ENCODE results near the gene SCAP. TPM values are rescaled to one million over a fixed set of nuclear protein-coding genes. Genes with fewer than 3 reads are reported as not detected.

The SCAP gene
- total and polyA plus RNA-seq, 2 experiments from 2014 or later: 35.5 to 141 TPM

DNA sequence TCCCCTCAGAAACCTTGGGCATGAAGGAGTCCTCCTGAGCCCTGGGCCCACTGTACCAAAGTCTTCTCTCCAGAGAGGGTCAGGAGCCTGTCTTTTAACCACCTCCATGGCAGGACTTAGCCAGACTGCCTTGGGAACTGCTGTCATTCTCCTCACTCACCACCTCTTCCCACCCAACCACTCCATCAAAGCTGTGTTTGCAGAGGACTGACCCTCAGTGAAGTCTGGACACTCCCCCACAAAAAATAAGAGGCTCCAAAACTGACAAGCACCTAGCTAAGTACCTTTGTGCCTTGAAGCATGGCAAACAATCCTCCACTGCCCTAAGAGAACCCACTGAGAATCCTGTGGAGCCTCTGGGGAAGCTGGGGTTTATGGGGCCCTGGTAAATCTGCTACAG lies 2.3 kb upstream of the SCAP start (continued):
- TF ChIP-seq REST (IDR thresholded peaks at IDR 0.05; ENCODE audit: unreplicated experiment) (no peak), EZH2 (IDR thresholded peaks at IDR 0.05; ENCODE audit: low read depth, unreplicated experiment) (no peak), JUNB (IDR thresholded peaks at IDR 0.05; ENCODE audit: unreplicated experiment) (no peak), CREB1 (CRISPR knock-in tag; IDR thresholded peaks at IDR 0.05; ENCODE audit: low read depth) (no peak), ZNF462 (CRISPR knock-in tag; IDR thresholded peaks at IDR 0.05) (no peak)
